Astrocyte (in vitro differentiated cells and primary cell): ENCODE measurements around the gene CLPX. TPM values are rescaled to one million over a fixed set of nuclear protein-coding genes. Genes with fewer than 3 reads are reported as not detected.

Source experiments
- DNase-seq: peaks from one replicate; pipeline ENCODE4 v3.0.0-alpha.2; 2010; ENCODE audit warnings: low read depth
- FAIRE-seq: peaks from 2 replicates; lab custom pipeline; 2011; peaks lifted over from hg19 to GRCh38; lab: Jason Lieb, UNC
- H2AFZ ChIP-seq: 2 replicates; pipeline ENCODE4 v1.6.0; 2012; ENCODE audit warnings: low read depth, low read length, inconsistent platforms
- H3K27ac ChIP-seq: 2 replicates; pipeline ENCODE4 v1.5.1; 2011; ENCODE audit warnings: low read depth, low read length, inconsistent platforms
- H3K27me3 ChIP-seq: 2 replicates; pipeline ENCODE4 v1.6.0; 2011; ENCODE audit warnings: low read length, inconsistent platforms; ENCODE audit not compliant: insufficient read depth
- H3K36me3 ChIP-seq: 2 replicates; pipeline ENCODE4 v1.5.1; 2011; ENCODE audit warnings: low read length, inconsistent platforms; ENCODE audit not compliant: insufficient read depth
- H3K4me1 ChIP-seq: 2 replicates; pipeline ENCODE4 v1.5.1; 2011; ENCODE audit warnings: low read length, inconsistent platforms; ENCODE audit not compliant: insufficient read depth
- H3K4me2 ChIP-seq: 2 replicates; pipeline ENCODE4 v1.6.0; 2012; ENCODE audit warnings: low read length, inconsistent platforms
- H3K4me3 ChIP-seq: 2 replicates; pipeline ENCODE4 v1.5.1; 2011; ENCODE audit warnings: low read depth, mild to moderate bottlenecking, low read length, inconsistent platforms; ENCODE audit not compliant: insufficient read depth
- H3K79me2 ChIP-seq: 2 replicates; pipeline ENCODE4 v1.6.0; 2012; ENCODE audit warnings: mild to moderate bottlenecking, low read length, inconsistent platforms; ENCODE audit not compliant: insufficient read depth
- H3K9ac ChIP-seq: 2 replicates; pipeline ENCODE4 v1.6.0; 2012; ENCODE audit warnings: mild to moderate bottlenecking, low read length, inconsistent platforms
- H3K9me3 ChIP-seq: 2 replicates; pipeline ENCODE4 v1.5.1; 2012; ENCODE audit warnings: low read depth, mild to moderate bottlenecking, low read length, inconsistent platforms; ENCODE audit not compliant: insufficient read depth
- H4K20me1 ChIP-seq: 2 replicates; pipeline ENCODE4 v1.6.0; 2012; ENCODE audit warnings: low read length, inconsistent platforms; ENCODE audit not compliant: insufficient read depth
- H3K27ac Mint-ChIP-seq: one replicate; pipeline ENCODE4 v1.8.0; 2021; ENCODE audit warnings: mild to moderate bottlenecking, mixed read lengths; ENCODE audit not compliant: unreplicated experiment
- H3K27me3 Mint-ChIP-seq: one replicate; pipeline ENCODE4 v1.8.0; 2021; ENCODE audit warnings: low read depth, mixed read lengths; ENCODE audit not compliant: unreplicated experiment
- H3K36me3 Mint-ChIP-seq: one replicate; pipeline ENCODE4 v1.8.0; 2021; ENCODE audit warnings: low read depth, mixed read lengths; ENCODE audit not compliant: unreplicated experiment
- H3K4me1 Mint-ChIP-seq: one replicate; pipeline ENCODE4 v1.8.0; 2021; ENCODE audit warnings: low read depth, mixed read lengths; ENCODE audit not compliant: unreplicated experiment
- H3K4me3 Mint-ChIP-seq: one replicate; pipeline ENCODE4 v1.8.0; 2021; ENCODE audit warnings: mild to moderate bottlenecking, moderate library complexity, mixed read lengths; ENCODE audit not compliant: unreplicated experiment
- H3K9me3 Mint-ChIP-seq: one replicate; pipeline ENCODE4 v1.8.0; 2021; ENCODE audit warnings: mild to moderate bottlenecking, mixed read lengths; ENCODE audit not compliant: unreplicated experiment
- CTCF ChIP-seq: IDR thresholded peaks from 2 replicates; pipeline ENCODE4 v1.5.1; 2011; ENCODE audit warnings: low read depth, mild to moderate bottlenecking, inconsistent platforms, low read length, moderate library complexity; ENCODE audit not compliant: insufficient read depth
- EZH2 ChIP-seq: IDR thresholded peaks from 2 replicates; pipeline ENCODE4 v1.6.1; 2012; ENCODE audit warnings: mild to moderate bottlenecking, low read length, inconsistent platforms; ENCODE audit not compliant: insufficient read depth
- total RNA-seq: library from RNA; stranded (reverse); gene quantifications from 2 replicates; pipeline ENCODE4 v1.2.1, GENCODE V29; 2021

CLPX gene
- total RNA-seq, 1 donor from 2014 or later: 45.2 TPM

DNA sequence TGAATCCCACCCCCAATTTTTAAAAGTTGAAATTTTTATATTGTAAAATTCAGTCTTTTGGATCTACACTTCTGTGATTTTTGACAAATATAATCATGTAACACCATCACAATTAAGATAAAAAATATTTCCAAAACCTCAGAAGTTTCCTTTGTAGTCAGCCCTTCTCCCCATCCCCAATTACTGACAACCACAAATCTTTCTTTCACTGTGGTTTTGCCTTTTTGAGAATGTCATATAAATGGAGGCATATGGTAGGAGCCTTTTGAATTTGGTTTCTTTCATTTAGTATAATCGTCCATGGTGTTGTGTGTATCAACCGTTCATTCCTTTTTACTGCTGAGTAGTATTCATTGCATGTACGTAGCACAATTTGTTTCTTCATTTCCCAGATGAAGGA lies 34.0 kb upstream of the CLPX start:
- H3K9me3 ChIP-seq: no peaks in the 10 kb centered on the region
- no peak for TF ChIP-seq CTCF
- Mint-ChIP-seq H3K4me1 (no peaks in the 10 kb centered on the region), H3K4me3 (no peak overlapping the region), H3K9me3 (no peaks in the 10 kb centered on the region), H3K27ac (no peak overlapping the region), H3K27me3 (peaks cover 12% of the 10 kb centered on the region), H3K36me3 (no peaks in the 10 kb centered on the region)
- H3K27ac ChIP-seq: no peak overlapping the region
- H3K36me3 ChIP-seq: no peaks in the 10 kb centered on the region
- H2AFZ ChIP-seq: no peak overlapping the region
- no peak for DNase-seq
- H3K4me3 ChIP-seq: no peak overlapping the region
- H3K4me2 ChIP-seq: no peak overlapping the region
- no peaks in the 10 kb centered on the region for H4K20me1 ChIP-seq
- no peaks in the 10 kb centered on the region for H3K79me2 ChIP-seq
- no peaks in the 10 kb centered on the region for H3K4me1 ChIP-seq
- H3K9ac ChIP-seq: no peak overlapping the region
- no peaks in the 10 kb centered on the region for H3K27me3 ChIP-seq
- FAIRE-seq: no peak

GRCh38 chr15:65217526-65218482 lies 32.7 kb upstream of the CLPX start:
- peaks cover 3% of the 10 kb centered on the region for H3K4me1 Mint-ChIP-seq
- no peaks in the 10 kb centered on the region for H4K20me1 ChIP-seq
- FAIRE-seq (no peak), DNase-seq (no peak)
- no peaks in the 10 kb centered on the region for H3K36me3 Mint-ChIP-seq
- H3K9me3 Mint-ChIP-seq: peaks cover 2% of the 10 kb centered on the region
- H2AFZ ChIP-seq: no peak overlapping the region
- H3K9ac ChIP-seq: no peak overlapping the region
- no peak overlapping the region for H3K27ac ChIP-seq
- H3K27me3 ChIP-seq: no peaks in the 10 kb centered on the region
- H3K4me1 ChIP-seq: no peaks in the 10 kb centered on the region
- no peak overlapping the region for H3K4me3 ChIP-seq
- H3K27ac Mint-ChIP-seq: no peak overlapping the region
- TF ChIP-seq CTCF (no peak), EZH2 (no peak)
- H3K4me3 Mint-ChIP-seq: no peak overlapping the region
- no peaks in the 10 kb centered on the region for H3K9me3 ChIP-seq
- no peaks in the 10 kb centered on the region for H3K79me2 ChIP-seq
- peaks cover 14% of the 10 kb centered on the region for H3K27me3 Mint-ChIP-seq
- H3K36me3 ChIP-seq: no peaks in the 10 kb centered on the region
- no peak overlapping the region for H3K4me2 ChIP-seq

- Histone ChIP-seq H3K9ac (no peak overlapping the region), H3K4me1 (peaks cover 8% of the 10 kb centered on the region), H3K4me2 (no peak overlapping the region), H3K9me3 (no peaks in the 10 kb centered on the region), H3K4me3 (no peak overlapping the region), H3K27me3 (no peaks in the 10 kb centered on the region), H4K20me1 (no peaks in the 10 kb centered on the region), H3K79me2 (no peaks in the 10 kb centered on the region), H3K27ac (no peak overlapping the region), H3K36me3 (no peaks in the 10 kb centered on the region), H2AFZ (no peak overlapping the region)
- peaks cover 13% of the 10 kb centered on the region for H3K27me3 Mint-ChIP-seq
- DNase-seq: no peak
- TF ChIP-seq CTCF (no peak), EZH2 (no peak)
- no peak for FAIRE-seq
- no peaks in the 10 kb centered on the region for H3K36me3 Mint-ChIP-seq
- H3K4me1 Mint-ChIP-seq: peaks cover 18% of the 10 kb centered on the region
- H3K27ac Mint-ChIP-seq: no peak overlapping the region
- H3K4me3 Mint-ChIP-seq: no peak overlapping the region
- peaks cover 2% of the 10 kb centered on the region for H3K9me3 Mint-ChIP-seq
These were observed 30.4 kb upstream of the CLPX start for GRCh38 chr15:65215496-65215895.
